Fibroblast of the aortic adventitia (primary cell): Measurements from ENCODE around the gene MYH9. TPM values are rescaled to one million over a fixed set of nuclear protein-coding genes. Genes with fewer than 3 reads are reported as not detected.
"Not testable (repeated sequence)": the region's sequence is repeated elsewhere in the genome, so short reads cannot be mapped to it uniquely, and the experiment has no call there.

Source experiments
- DNase-seq: peaks from one replicate; pipeline ENCODE4 v3.0.0-alpha.2; 2010; ENCODE audit warnings: low read depth
- H3K4me3 ChIP-seq: 2 replicates; pipeline ENCODE4 v1.5.1; 2011; ENCODE audit warnings: low read depth, mild to moderate bottlenecking, control low read depth, low read length, moderate library complexity
- total RNA-seq: library from RNA; depleted of rRNA; stranded (reverse); fragments of >200 nt; gene quantifications from 2 replicates; pipeline ENCODE4 v1.2.3, GENCODE V29; 2012; ENCODE audit warnings: low replicate concordance
- TF ChIP-seq, protein P1 (sequence below): IDR thresholded peaks from 2 replicates; pipeline ENCODE4 v1.5.1; 2011; ENCODE audit warnings: mild to moderate bottlenecking, low read length, control low read depth, inconsistent platforms; ENCODE audit not compliant: insufficient read depth

MYH9 gene
- total RNA-seq, 1 donor, result 339 TPM

DNA sequence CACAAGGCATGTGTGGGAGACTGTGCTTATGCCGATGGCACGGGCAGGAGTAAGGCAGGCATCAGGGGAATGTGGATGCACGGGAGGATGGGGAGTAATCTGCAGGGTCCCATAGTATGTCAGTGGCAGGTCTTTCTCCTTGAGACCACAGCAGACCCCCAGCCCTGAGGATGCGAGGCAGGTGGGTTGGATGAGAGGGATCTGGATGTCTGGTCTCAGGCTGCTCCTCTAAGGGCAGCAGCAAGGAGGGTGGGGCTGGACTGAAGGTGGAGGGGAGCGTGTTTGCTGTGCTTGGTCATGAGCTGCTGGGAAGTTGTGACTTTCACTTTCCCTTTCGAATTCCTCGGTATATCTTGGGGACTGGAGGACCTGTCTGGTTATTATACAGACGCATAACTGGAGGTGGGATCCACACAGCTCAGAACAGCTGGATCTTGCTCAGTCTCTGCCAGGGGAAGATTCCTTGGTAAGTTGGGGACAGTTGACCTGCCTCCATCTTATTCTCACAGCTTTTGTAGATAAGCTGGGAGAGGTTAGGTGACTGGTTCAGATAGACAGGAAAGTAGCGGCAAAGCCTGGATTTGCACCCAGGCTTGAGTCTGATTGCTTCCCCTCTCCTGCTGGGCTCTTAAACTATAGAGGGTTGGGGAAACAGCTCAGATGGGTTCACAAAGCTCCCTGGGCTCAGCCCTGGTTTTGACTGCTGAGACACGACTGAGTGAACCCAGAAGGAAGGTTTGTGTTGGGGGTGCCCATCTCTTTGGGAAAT, 134.8 kb downstream of the MYH9 start, which contains the start of gene APOL1:
Gene APOL1, plus strand, starts transcription at position 380 of the 769 bp plus-strand sequence. CDS start 1,823 bp downstream, outside the sequence.
- DNase-seq, result peak; percentile 74
- TF ChIP-seq, protein P1, sequence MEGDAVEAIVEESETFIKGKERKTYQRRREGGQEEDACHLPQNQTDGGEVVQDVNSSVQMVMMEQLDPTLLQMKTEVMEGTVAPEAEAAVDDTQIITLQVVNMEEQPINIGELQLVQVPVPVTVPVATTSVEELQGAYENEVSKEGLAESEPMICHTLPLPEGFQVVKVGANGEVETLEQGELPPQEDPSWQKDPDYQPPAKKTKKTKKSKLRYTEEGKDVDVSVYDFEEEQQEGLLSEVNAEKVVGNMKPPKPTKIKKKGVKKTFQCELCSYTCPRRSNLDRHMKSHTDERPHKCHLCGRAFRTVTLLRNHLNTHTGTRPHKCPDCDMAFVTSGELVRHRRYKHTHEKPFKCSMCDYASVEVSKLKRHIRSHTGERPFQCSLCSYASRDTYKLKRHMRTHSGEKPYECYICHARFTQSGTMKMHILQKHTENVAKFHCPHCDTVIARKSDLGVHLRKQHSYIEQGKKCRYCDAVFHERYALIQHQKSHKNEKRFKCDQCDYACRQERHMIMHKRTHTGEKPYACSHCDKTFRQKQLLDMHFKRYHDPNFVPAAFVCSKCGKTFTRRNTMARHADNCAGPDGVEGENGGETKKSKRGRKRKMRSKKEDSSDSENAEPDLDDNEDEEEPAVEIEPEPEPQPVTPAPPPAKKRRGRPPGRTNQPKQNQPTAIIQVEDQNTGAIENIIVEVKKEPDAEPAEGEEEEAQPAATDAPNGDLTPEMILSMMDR, result no peak
- peak within 1 kb of the TSS; percentile 64 for H3K4me3 ChIP-seq

DNA sequence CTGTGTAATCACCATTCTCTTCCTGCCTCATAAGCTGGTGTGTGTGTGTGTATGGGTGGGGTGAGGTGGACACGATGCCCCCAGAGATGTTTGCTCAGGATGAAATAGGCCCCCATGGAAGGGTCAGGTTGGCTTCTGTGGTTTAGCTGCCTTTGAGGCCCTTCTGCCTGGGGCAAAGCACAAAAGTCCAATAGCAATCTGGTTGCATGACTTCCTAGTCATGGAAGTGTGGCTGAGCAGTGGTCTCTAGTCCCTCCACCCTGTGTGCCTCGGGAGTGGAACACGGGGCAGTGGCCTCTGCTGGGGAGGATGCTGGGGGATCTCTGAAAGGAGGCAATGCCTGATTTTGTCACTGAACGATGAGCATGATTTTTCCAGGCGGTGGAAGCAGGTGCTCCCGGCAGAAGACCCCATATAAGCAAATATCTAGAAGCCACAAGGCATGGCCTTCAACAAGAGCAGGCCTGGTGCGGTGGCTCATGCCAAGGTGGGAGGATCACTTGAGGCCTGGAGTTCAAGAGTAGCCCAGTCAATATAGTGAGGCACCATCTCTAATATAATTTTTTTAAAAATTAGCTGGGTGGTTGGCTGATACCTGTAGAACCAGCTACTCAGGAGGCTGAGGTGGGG, 135.7 kb downstream of the MYH9 start:
- not testable (repeated sequence) for DNase-seq, H3K4me3 ChIP-seq

DNA sequence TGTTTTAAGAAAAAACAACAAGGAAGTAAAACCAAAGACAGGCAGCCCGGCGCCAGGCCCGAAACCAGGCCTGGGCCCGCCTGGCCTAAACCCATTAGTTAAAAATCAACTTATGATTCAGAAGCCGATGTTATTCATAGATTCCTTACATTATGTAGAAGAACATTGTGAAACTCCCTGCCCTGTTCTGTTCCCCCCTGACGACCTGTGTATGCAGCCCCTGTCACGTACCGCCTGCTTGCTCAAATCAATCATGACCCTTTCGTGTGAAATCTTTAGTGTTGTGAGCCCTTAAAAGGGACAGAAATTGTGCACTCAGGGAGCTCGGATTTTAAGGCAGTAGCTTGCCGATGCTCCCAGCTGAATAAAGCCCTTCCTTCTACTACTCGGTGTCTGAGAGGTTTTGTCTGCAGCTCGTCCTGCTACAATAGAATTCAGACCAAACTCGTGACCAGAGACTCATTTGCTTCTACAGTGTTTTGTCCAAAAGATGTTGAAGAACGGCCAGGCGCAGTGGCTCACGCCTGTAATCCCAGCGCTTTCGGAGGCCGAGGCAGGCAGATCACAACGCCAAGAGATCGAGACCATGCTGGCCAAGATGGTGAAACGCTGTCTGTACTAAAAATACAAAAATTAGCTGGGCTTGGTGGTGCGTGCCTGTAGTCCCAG, 137.3 kb downstream of the MYH9 start:
- DNase-seq, H3K4me3 ChIP-seq: not testable (repeated sequence)

DNA sequence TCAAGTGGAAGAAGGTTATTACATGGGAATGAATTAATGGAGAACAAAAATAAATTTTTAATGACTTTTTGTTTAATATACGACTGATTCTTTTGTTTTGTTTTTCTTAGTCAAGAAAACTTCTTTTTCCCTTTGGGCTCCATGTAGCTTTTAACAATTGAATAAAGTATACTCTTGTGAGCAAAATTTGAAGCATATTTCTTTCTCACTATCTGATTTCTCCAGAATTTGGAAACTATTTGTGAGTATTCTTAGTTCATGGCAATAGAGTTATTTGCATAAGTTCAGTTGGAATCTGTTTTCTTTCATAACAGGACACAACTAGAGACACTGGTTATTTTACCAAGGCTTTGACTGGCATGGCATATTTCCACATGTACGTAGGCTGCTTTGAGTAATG, 138.6 kb downstream of the MYH9 start:
- H3K4me3 ChIP-seq, result no peak overlapping the region
- TF ChIP-seq, protein P1, result no peak
- no peak for DNase-seq

DNA sequence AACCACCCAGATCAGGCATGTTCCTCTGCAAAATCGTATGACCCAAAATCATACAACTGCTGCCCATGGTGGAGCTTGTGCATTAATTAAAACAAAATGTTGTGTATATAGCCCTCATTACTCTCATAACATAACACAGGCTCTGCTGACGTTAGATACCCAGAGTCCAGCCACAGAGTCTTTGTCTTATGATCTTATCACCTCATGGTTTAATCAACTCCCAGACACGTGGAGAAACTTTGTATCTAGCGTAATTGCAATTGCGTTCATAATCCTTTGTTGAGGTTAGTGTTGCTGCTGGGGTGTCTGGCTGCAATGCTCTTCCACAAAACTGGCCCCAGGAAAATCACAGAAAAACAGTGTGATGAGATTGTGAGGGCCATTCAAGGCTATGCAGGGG, 139.8 kb downstream of the MYH9 start:
- TF ChIP-seq, protein P1, result no peak
- H3K4me3 ChIP-seq, result no peak overlapping the region

DNA sequence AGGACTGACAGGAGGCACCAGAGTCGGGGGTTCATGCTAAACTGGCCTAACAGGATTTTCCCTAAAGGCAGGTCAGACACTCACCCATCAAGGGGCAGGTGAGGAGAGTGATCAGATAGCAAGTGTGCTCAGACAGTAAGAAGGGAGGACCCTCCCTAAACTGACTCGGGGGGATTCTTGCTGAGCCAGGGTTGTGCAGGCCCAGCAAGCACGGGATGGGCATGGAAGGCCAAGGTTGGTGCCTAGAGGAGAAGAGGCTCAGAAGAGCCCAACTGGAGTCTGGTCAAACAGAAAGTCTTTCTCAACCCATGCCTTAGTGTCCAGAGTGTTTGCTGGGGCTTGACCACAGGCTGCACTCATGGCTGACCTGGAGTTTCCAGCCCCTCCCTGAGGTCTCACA, 141.0 kb downstream of the MYH9 start:
- no peak for DNase-seq
- H3K4me3 ChIP-seq, result no peak overlapping the region
- TF ChIP-seq, protein P1, result no peak

More for the DNA sequence above, 139.8 kb downstream of the MYH9 start:
- no peak for DNase-seq

DNA sequence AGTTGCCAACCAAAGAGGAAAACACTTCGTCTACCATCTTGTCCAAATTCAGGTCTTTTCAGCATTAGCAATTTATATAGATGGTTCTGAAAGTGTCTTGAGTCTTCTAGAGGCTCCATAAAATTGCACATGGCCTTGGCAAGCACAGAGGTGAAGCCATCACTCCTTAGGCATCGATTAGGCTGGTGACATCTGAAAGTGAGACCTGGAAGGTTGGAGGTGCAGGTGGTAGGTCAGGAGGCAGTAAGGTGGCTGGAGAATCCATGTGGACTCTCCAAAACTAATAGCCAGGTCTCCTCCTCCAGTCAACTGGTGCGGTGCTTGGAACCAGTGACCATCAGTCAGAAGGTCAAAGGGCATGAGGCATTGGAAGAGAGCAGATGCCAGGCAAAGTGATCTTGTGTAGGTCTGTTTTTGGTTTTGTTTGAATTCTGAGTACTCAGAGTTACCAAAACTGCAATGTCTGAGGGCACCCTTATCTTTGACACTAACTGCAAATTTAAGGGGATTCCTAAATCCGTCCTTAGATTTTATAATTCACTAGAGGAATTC, 141.9 kb downstream of the MYH9 start:
- no peak for DNase-seq
- TF ChIP-seq, protein P1, result no peak
- no peak overlapping the region for H3K4me3 ChIP-seq
